NCI-H128 (cell line): Measurements from ENCODE around the gene JUN.
A peak's percentile ranks its signal among the peaks of the same experiment; 100 is the strongest.

Experiments
- DNase-seq: peaks from one replicate; lab custom pipeline; 2025; ENCODE audit not compliant: unreplicated experiment; lab: John Stamatoyannopoulos, UW

JUN gene

DNA sequence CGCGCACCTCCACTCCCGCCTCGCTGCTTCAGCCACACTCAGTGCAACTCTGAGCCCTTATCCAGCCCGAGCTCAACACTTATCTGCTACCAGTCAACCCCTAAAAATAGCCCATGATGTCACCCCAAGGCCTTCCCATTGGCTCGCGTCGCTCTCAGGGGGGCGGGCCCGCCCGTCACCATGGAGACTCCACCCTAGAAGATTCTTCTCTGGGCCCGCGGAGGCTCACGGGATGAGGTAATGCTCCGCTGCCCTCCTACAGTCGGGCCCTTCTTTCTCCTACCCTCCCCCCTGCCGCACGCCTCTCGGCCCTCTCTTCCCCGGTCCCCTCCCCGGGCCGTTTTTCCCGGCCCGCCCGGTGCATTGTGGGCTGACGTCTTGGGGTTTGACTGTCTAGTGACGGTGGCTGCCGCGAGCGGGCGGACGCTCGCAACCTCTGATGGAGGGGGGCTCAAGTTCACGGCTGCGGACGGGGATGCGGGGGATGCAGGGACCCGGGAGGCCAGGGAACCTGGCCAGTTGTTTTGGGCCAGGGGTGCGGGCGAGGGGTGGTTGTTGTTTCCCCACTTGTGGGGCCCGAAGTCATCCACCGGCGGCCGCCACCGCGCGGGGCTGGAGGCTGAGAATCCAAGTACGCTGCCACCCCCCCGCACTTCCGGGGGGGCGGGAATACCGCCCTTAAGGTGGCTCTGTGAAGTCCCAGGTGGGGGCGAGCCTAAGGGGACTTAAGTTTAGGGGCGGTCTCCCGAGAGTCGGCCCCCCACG is at the start of gene JUN:
Gene JUN, minus strand, starts transcription at position 55 of the 765 bp plus-strand sequence. CDS start 977 bp downstream, outside the sequence.
- peak; percentile 99 for DNase-seq

DNA sequence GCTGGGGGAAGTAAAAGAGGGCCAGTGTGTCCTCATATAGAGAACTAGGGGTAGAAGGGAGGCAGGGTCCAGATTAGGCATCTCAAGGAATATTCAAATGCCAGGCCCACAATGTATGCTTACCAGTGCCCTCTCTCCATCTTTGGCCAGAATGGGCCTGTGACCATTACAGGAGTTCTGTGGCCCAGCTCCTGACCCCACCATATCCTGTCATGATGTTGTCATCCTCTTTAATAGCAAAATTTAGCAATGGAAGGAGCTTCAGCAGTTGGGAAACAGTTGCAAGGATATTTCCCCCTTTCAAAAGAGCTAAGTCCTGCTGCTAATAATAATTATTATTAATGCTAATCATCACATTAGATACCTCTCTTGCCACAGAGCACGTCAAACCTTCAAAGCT is 49.3 kb upstream of the JUN start:
- no peak for DNase-seq

DNA sequence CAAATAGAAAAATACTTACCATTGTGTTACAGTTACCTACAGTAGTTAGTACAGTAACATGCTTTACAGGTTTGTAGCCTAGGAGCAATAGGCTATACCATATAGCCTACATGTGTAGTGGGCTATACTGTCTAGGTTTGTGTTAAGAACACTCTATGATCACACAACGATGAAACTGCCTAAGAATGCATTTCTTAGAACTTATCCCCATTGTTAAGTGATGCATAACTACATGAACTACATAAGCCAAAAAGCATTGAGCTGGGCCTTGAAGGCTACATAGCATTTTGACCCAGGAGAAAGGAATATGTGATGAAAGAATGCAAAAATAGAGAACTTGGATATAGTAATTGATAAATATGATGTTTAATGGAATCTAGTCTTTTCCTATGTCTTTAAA is 46.4 kb upstream of the JUN start:
- no peak for DNase-seq

DNA sequence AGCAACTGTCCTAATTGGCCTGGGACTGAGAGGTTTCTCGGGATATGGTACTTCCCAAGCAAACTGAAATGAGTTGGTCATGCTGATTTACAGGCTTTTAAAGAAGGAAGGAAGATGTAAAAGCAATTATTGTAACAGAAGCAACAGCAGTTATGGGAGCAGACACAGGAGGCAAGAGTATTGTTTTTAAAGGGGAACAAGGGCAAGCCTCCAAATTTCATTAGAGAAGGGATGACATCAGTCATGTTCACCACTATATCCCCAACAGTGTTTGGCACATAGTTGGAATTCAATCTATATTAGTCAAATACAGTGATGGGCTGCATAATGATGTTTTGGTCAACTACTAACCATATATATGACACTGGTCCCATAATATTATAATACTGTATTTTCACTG is 46.0 kb upstream of the JUN start:
- DNase-seq = no peak

DNA sequence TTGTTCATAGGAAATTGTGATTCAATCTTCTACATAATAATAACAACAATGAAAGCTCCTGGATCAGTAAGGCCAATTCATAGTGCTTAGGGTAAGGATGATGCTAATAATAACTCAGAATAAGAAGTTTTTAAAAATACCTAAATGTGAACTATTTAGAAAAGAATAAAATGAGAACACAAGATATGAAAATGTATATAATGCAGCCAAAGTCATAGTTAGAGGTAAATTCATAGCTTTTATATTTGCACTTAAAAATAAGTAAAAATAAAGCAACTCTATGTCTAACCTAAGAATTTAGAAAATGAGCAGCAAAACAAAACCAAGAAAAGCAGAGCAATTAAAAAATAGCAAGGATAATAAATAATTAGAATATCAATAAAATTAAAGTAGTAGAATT is 43.5 kb upstream of the JUN start:
- DNase-seq = no peak

DNA sequence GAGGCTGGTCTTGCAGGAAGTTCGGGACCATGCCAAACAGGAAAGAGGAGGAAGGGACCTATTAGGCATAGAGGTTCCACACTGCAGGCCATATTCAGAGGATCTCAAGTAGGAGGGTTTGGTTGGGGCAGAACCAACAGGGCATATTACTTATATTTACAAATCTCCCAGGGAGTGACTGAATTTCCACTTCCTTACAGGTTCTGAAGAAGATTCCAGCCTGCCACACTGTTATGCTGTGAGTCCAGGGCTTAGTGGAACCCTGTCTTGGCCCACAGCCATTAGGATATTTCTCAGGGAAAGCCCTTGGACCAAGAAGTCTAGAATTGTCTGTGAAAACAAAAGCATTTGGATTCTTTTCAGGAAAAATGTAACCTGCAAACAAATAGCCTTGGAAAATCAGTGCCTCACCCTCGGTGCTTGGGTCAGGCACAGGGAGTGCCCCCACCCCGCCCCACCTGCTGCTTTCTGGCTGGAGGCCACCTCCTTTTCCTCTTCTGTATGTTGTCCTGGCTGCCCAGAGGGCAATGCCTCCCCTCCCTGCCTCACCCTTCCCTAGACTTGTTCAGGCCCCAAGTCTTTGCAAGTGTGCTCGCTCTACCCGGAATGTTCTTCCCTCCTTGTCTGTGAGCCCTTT is 41.0 kb upstream of the JUN start:
- no peak for DNase-seq

DNA sequence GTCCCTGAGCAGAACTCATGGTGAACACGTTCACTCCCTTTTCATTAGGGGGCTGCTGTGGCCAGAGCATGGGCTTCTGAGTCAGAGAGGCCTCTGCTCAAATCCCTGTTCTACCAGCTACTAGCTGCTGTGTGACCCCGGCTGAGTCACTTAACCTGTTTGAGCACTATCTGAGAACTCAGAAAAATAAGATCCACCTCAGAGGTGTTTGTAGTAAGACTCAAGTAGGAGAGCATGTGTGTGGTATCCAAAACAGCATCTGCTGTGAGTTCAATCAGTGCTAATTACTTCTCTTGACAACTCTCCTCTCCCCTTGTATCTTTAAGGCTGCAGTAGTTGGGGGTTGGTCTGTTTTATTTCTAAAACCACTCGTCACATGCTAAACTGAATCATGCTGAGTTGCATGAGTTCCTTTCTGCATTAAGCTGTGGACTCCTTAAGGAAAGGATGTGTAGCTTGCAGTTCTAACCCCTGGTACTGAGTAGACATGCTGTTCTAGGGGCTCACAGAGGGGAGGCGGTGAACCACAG is 39.7 kb upstream of the JUN start:
- no peak for DNase-seq

DNA sequence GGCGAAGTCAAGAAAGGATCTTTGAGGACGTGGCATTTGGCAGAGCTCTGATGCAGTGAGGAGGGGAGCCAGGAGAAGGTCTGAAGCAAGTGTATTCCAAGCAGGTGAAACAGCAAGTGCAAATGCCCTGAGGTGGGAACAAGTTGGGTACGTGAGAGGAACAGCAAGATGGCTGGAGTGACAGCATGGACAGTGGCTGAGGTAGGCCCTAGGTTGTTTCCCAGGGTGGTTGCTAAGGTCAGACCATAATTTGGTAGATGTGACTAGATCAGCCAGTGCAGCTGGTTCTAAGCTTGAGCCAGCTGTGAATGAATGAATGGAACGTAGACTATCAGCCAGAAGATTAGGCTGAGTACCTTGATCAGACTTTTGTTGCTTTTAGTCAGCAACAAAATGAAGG is 37.5 kb upstream of the JUN start:
- no peak for DNase-seq

DNA sequence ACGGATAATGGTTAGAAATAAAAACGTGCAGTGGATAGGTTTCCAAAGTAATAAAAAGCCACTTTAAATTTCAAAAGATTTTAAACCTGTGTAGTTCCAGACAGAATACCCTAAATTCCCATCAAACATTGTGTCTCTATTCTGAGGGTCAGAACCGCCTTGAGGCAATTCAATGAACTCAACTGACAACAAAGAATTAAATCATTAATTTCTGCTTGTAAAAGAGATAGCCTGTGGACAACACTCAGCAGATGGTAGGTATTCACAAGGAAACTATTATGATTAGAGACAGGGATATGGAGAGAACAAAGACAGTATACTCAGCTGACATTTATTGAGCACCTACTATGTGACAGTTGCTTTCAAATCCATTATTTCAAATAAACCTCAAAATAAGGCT is 35.1 kb upstream of the JUN start:
- no peak for DNase-seq

DNA sequence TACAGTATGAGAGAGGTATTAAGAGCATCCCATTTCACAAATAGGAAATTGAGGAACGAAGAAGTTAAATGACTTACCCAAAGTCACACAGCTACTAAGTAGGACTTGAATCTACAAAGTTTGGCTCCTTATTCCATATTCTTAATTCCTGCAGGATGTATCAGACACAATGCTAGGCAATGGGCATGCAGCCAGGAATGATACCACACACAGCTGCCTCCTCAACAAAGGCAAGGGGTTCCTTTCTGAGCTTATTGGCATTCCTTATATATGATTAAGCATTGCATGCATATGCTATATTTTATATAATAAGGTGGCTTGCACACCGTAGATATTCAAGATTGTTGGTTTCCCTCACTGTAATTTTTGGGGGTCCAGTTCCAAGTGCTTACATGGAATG is 34.2 kb upstream of the JUN start:
- DNase-seq = no peak

DNA sequence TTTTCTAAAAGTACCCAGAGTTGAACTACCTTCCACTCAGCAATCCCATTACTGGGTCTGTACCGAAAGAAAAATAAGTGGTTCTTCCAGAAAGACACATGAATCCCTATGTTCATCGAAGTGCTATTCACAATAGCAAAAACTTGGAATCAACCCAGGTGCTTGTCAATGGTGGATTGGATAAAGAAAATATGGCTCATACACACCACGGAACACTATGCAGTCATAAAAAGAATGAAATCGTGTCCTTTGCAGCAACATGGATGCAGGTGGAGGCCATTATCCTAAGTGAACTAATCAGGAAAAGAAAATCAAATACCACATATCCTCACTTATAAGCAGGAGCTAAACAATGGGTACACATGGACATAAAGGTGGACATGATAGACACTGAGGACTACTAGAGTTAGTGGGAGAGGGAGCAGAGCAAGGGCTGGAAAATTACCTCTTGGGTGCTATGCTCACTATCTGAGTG is 32.9 kb upstream of the JUN start:
- DNase-seq = no peak

DNA sequence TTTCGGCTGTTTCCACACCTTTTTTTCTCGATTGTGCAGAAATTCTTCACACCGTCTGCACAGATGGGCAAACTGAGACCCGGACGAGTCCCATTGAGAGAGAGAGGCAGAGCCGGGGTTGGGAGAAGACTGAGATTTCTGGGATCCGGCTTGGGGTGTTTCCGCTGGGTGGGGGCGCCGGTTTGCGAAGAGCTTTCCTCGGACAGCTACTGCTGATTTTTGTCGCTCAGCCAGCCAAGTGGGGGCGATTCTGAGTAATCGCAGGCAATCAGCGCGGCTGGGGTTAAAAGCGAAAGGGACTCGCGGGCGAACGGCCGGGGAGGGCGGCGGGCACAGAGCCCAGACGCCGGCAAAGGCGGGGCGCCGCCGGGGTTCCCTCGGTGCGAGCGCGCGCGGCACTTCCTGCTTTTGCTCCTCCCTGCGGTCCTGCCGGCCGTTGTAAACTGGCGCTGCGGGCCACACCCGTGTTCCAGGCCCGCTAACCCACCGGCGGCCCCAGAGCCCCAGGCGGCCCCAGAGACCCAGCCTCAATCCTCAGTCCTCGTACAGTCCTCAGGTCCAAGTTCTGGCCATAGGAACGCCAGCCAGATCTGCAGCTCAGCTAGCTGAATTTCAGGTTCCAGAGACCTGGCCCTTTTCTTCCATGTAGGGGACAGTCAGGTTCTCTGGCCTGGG is 32.4 kb upstream of the JUN start:
- peak; percentile 66 for DNase-seq

DNA sequence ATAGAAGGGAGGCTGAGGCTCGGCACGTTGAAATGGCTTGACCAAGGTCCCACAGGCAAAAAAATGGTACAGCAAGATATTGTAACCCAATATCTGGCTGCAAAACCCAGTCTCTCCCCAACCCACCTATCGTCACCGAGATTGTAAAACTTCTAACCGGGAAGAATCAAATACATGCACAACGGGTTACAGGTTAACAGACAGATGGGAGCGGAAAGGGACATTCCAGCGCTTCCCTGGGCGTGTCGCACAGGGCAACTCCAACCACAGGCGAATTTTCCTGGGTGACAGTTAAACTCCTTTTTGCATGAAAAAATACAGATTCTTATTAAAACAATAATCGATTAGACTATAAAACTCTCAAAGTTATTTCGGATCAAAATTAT is 31.8 kb upstream of the JUN start:
- DNase-seq = no peak

DNA sequence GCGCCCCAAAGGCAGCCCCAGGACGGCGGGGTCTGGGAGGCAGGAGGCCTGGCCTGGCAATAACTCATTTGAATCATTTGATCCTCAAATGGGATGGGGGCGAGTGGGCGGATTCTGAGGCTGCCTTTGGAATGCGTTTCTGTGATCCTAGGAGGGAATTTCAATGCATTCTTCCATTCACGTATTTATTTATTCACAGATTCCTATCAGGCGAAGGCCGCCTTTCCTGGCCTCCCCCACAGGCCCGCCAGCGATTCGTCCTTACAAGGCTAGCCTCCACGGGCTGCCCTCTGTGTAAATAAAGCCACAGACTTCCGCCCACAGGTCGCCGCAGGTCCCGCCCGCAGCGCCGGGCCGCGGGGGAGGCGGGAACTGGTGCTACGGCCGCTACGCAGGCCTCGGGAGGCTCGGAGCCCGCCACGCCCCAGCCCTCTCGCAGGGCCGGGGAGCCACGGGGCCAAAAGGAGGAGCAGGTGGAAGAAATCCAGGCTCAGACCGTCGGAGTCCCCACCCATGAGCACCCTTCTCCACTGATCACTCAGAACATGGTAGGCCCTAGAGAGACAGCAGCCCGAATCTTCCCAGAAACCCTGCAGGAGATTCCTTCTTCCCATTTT is 31.3 kb upstream of the JUN start:
- DNase-seq = no peak

DNA sequence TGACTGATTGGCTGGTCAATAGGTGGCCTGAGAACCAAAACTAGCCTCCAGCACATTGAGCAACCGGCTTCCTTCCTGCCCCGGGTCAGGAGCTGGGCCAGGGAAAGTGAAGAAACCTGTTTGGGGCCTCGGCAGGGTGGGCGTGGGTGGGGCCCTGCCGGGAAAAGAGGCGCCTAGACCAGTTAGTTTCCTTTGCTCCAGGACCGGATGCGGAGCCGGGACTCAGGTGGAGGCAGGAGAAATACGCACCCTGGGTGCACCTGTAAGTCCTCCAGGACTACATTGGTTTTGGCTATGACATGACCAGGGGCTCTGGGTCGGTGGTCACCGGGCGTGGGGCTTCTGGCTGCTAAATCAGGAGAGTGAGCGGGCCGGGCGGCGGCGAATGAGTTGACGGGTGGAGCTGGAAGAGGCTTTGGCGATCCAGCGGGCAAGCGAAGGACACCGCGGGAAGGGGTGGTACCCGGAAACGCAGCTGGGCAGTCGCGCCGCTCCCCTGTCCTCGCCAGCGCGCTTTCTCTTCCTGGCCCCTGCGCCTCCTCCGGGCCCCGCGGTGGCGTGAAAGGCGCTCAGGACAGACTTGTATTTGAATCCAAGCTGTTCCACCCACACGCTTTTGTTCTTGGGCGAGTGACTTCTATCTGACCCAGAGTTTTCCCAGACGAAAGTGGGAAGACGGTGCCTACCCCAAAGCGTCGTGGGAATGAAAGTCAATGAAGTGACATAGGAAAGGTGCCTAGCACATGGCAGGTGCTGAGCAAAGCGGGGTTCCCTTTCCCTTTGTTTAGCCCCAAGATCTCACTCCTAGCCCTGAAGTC is 30.6 kb upstream of the JUN start:
- DNase-seq = no peak

DNA sequence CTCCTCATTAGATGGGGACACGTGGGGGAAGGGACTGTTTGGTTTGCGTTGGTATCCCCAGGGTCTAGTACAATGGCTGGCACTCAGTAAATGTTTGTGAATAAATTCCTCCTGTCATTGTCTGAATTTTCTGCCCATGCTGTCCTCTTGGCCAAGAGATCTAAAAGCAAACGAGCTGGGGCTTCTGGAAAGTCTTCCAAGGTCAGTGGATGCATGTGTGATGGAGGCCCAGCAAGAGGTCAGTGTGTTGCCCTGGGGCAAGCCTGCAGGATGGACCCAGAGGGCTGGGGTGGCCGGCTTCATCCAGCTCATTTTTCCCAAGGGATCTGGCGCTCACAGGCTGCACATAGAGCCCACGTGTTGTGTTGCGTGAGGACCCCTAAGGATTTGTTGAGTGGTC is 30.0 kb upstream of the JUN start:
- DNase-seq = no peak

DNA sequence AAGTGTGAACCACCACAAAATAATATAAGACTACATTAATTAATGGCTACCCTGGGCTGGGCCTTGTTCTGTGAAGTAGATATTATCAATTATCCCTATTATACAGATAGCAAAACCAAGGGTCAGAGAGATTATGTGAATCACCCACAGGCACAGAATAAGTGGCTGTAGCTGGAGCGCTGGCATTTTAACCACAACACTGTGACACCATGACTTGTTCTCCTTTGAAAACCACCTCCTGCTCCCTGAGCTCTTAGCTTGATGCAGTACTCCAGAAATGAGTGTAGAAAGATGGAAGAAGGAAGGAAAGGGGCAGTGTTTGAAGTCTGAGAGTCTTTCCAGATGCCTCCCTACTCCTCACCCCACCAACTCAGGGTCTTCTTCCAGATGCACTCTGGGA is 29.5 kb upstream of the JUN start:
- no peak for DNase-seq

DNA sequence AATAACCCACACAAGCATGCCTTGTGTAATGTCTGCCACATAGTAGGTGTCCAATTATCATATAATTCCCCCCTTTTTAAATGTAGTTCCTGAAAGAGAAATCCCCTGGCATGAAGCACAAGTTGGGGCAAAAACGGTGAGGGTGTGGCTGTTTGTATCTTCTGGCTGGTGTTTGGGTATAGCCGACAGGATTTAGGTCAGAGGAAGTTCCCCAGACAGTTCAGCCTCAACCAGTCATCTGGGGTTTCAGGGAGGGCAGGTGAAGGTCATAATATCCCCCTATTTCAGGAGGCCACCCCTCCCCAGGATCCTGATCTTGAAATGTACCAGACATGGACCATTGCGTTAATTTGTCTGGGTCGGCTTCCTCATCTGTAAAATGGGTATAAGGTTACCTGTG is 29.1 kb upstream of the JUN start:
- DNase-seq = no peak

DNA sequence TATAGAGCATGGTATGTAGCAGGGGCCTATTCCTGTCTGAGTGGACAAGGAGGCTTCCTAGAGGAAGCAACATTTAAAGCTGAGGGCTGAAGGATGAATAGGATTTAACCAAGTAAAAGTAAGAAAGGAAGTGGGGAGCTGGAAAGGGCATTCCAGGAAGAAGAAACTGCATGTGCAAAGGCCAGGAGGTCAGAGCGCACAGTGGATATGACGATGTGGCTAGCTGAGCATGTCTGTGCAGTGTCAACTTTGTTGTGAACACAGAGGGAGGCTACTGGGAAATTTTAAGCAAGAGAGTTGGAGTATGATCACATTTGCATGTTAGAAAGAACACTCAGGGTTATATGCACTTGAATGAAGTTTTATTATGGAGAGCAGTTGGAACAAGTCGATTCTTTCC is 28.6 kb upstream of the JUN start:
- DNase-seq = no peak

DNA sequence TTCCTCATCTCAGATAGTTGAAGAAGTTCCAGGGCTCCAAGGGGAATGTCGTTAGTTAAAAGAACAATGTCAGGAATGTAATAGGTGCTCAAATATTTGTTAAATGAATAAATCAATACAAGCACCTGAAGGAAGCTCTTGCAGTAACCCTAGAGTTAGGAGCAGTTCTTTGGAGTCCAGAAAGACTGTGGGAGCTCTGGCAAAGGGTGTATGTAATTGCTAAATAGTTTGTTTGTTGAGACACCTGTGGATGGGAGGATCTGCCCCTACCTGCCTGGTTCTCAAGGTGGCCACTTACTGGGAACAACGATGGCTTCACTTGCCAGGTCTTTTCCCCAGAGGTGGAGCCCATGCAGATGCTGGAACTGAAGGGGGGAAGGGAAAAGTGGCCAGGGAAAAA is 27.5 kb upstream of the JUN start:
- DNase-seq = no peak
